ENCODE results near the gene PNPLA2.
A peak's percentile ranks its signal among the peaks of the same experiment; 100 is the strongest.

PNPLA2 gene

DNA sequence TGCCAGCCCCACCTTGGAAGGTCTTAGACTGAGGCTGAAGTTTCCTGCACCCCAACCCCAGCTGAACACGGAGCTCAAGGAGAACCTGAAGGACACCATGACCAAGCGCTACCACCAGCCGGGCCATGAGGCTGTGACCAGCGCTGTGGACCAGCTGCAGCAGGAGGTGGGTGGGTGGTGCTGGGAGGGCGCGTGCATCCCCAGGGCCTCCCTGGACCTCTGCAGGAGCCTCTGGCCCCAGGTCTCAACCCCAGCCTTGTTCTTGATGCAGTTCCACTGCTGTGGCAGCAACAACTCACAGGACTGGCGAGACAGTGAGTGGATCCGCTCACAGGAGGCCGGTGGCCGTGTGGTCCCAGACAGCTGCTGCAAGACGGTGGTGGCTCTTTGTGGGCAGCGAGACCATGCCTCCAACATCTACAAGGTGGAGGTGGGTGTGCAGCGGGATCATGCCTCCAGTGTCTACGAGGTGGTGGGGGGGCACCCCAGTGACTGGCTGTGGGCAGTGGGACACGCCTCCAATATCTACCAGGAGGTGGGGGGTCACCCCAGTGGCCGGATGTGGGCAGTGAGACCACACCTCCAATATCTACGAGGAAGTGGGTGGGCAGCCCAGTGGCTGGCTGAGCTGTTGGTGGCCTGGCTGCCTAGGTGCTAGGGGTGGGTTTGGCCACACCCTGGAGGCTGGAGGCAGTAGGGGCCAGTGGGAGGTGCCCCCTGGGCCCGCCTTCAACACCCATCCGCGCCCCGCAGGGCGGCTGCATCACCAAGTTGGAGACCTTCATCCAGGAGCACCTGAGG lies 18.7 kb downstream of the PNPLA2 start (continued):
- TF ChIP-seq, protein P1, sequence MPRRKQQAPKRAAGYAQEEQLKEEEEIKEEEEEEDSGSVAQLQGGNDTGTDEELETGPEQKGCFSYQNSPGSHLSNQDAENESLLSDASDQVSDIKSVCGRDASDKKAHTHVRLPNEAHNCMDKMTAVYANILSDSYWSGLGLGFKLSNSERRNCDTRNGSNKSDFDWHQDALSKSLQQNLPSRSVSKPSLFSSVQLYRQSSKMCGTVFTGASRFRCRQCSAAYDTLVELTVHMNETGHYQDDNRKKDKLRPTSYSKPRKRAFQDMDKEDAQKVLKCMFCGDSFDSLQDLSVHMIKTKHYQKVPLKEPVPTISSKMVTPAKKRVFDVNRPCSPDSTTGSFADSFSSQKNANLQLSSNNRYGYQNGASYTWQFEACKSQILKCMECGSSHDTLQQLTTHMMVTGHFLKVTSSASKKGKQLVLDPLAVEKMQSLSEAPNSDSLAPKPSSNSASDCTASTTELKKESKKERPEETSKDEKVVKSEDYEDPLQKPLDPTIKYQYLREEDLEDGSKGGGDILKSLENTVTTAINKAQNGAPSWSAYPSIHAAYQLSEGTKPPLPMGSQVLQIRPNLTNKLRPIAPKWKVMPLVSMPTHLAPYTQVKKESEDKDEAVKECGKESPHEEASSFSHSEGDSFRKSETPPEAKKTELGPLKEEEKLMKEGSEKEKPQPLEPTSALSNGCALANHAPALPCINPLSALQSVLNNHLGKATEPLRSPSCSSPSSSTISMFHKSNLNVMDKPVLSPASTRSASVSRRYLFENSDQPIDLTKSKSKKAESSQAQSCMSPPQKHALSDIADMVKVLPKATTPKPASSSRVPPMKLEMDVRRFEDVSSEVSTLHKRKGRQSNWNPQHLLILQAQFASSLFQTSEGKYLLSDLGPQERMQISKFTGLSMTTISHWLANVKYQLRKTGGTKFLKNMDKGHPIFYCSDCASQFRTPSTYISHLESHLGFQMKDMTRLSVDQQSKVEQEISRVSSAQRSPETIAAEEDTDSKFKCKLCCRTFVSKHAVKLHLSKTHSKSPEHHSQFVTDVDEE (CRISPR knock-in tag; IDR thresholded peaks at IDR 0.05), result no peak
- TF ChIP-seq, protein P2, sequence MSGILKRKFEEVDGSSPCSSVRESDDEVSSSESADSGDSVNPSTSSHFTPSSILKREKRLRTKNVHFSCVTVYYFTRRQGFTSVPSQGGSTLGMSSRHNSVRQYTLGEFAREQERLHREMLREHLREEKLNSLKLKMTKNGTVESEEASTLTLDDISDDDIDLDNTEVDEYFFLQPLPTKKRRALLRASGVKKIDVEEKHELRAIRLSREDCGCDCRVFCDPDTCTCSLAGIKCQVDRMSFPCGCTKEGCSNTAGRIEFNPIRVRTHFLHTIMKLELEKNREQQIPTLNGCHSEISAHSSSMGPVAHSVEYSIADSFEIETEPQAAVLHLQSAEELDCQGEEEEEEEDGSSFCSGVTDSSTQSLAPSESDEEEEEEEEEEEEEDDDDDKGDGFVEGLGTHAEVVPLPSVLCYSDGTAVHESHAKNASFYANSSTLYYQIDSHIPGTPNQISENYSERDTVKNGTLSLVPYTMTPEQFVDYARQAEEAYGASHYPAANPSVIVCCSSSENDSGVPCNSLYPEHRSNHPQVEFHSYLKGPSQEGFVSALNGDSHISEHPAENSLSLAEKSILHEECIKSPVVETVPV (CRISPR knock-in tag; IDR thresholded peaks at IDR 0.05), result no peak
- TF ChIP-seq TOX (CRISPR knock-in tag; IDR thresholded peaks at IDR 0.05; ENCODE audit: borderline replicate concordance), result no peak

DNA sequence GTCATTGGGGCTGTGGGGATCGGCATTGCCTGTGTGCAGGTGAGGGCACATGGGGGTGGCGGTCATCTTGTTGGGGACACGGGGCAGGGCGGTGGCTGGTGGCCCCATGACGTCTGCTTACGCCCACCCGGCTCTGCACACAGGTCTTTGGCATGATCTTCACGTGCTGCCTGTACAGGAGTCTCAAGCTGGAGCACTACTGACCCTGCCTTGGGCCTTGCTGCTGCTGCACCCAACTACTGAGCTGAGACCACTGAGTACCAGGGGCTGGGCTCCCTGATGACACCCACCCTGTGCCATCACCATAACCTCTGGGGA lies 19.2 kb downstream of the PNPLA2 start:
- TF ChIP-seq, protein P3, sequence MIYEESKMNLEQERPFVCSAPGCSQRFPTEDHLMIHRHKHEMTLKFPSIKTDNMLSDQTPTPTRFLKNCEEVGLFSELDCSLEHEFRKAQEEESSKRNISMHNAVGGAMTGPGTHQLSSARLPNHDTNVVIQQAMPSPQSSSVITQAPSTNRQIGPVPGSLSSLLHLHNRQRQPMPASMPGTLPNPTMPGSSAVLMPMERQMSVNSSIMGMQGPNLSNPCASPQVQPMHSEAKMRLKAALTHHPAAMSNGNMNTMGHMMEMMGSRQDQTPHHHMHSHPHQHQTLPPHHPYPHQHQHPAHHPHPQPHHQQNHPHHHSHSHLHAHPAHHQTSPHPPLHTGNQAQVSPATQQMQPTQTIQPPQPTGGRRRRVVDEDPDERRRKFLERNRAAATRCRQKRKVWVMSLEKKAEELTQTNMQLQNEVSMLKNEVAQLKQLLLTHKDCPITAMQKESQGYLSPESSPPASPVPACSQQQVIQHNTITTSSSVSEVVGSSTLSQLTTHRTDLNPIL (CRISPR knock-in tag; IDR thresholded peaks at IDR 0.05; ENCODE audit: low read depth), result no peak
- no peak for TF ChIP-seq ZNF565 (CRISPR knock-in tag; conservative IDR thresholded peaks at IDR 0.05; ENCODE audit: low read depth)
- no peak for TF ChIP-seq ZFP3 (CRISPR knock-in tag; IDR thresholded peaks at IDR 0.05)
- no peak for TF ChIP-seq RARB (CRISPR knock-in tag; IDR thresholded peaks at IDR 0.05)

DNA sequence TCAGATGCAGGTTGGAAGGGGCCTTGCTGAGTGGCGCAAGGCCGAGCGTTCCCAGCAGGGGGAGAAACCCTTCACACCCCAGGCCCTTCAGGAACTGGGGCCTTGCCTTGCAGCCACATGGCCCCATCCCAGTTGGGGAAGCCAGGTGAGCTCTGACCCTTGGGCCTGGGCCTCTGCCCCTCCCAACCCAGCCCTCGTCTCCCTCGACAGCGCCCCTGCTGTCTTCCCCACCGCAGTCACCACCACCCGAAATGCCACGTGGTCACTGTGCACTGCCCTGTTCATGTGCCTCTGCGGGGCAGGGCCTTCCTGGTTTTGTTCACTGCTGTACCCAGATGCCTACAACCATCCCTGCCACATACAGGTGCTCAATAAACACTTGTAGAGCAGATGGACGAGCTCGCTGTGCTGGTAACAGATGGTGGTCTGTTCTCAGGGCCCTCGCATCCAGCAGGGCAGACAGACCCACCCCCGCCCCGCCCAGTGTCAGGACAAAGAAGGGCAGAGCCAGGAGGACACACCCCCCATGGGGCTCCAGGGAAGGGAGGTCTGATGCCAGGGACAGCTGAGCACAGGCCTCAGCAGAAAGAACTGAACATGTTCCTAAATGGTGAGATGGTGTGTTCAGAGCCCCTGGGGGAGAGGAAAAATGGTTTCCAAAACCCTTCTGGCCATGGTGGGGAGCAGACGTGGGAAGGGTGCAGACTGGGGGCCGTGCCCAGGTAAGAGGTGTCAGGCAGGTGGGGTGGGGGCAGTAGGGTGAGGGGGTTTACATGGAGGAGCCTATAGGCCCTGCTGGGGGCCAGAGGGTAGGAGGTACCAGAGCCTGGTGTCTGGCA lies 19.9 kb downstream of the PNPLA2 start:
- TF ChIP-seq ESRRG (CRISPR knock-in tag; IDR thresholded peaks at IDR 0.05) (no peak), ZC3H10 (CRISPR knock-in tag; IDR thresholded peaks at IDR 0.05) (no peak), GLIS3 (CRISPR knock-in tag; IDR thresholded peaks at IDR 0.05) (no peak), BACH2 (CRISPR knock-in tag; IDR thresholded peaks at IDR 0.05; ENCODE audit: borderline replicate concordance) (no peak), RARB (CRISPR knock-in tag; IDR thresholded peaks at IDR 0.05) (no peak), PPARA (CRISPR knock-in tag; IDR thresholded peaks at IDR 0.05; ENCODE audit: borderline replicate concordance) (no peak), ARNTL (CRISPR knock-in tag; IDR thresholded peaks at IDR 0.05; ENCODE audit: borderline replicate concordance, low read depth) (no peak), ZNF70 (CRISPR knock-in tag; IDR thresholded peaks at IDR 0.05) (no peak), TOX (CRISPR knock-in tag; IDR thresholded peaks at IDR 0.05; ENCODE audit: borderline replicate concordance) (no peak), CSDC2 (CRISPR knock-in tag; IDR thresholded peaks at IDR 0.05) (no peak), TCF4 (CRISPR knock-in tag; IDR thresholded peaks at IDR 0.05; ENCODE audit: borderline replicate concordance) (no peak)
- TF ChIP-seq, protein P4, sequence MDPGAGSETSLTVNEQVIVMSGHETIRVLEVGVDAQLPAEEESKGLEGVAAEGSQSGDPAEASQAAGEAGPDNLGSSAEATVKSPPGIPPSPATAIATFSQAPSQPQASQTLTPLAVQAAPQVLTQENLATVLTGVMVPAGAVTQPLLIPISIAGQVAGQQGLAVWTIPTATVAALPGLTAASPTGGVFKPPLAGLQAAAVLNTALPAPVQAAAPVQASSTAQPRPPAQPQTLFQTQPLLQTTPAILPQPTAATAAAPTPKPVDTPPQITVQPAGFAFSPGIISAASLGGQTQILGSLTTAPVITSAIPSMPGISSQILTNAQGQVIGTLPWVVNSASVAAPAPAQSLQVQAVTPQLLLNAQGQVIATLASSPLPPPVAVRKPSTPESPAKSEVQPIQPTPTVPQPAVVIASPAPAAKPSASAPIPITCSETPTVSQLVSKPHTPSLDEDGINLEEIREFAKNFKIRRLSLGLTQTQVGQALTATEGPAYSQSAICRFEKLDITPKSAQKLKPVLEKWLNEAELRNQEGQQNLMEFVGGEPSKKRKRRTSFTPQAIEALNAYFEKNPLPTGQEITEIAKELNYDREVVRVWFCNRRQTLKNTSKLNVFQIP (CRISPR knock-in tag; IDR thresholded peaks at IDR 0.05; ENCODE audit: borderline replicate concordance, low read depth), result no peak
- TF ChIP-seq, protein P2 (CRISPR knock-in tag; IDR thresholded peaks at IDR 0.05), result no peak
- TF ChIP-seq, protein P5, sequence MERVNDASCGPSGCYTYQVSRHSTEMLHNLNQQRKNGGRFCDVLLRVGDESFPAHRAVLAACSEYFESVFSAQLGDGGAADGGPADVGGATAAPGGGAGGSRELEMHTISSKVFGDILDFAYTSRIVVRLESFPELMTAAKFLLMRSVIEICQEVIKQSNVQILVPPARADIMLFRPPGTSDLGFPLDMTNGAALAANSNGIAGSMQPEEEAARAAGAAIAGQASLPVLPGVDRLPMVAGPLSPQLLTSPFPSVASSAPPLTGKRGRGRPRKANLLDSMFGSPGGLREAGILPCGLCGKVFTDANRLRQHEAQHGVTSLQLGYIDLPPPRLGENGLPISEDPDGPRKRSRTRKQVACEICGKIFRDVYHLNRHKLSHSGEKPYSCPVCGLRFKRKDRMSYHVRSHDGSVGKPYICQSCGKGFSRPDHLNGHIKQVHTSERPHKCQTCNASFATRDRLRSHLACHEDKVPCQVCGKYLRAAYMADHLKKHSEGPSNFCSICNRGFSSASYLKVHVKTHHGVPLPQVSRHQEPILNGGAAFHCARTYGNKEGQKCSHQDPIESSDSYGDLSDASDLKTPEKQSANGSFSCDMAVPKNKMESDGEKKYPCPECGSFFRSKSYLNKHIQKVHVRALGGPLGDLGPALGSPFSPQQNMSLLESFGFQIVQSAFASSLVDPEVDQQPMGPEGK (CRISPR knock-in tag; IDR thresholded peaks at IDR 0.05; ENCODE audit: borderline replicate concordance), result no peak
- TF ChIP-seq, protein P3 (CRISPR knock-in tag; IDR thresholded peaks at IDR 0.05; ENCODE audit: low read depth), result no peak
- TF ChIP-seq, protein P1 (CRISPR knock-in tag; IDR thresholded peaks at IDR 0.05), result no peak
- ATAC-seq, result 0 out of 3 replicates have a peak, but pooled peaks have one; percentile 4

More for the DNA sequence above, 19.2 kb downstream of the PNPLA2 start:
- ATAC-seq, result no peak
